ENCODE data around the gene BRINP1. TPM values are rescaled to one million over a fixed set of nuclear protein-coding genes. Genes with fewer than 3 reads are reported as not detected.

BRINP1 gene
- total RNA-seq, 6 donors from 2014 or later: 0.30 to 10.9 (median 0.72) TPM; not detected in 1

DNA sequence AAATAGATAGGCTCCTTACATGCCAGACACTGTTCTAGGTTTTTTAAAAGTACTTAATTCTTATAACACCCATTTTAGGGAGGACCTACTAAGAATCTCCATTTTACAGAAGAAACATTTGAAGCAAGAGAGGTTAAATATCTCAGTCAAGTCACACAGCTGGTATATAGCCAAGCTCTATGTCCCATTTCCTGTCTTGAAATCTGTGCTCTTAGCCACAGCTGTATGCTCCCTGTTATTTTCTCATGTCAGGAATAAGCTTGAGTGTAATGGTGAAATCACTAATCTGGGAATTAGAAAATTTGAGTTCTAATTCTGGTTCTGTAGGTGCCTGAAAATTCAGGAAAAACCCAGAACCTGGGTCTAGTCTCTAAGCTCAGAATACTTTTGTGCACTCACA, 208.7 kb downstream of the BRINP1 start:
- DNase-seq (no peak), ATAC-seq (ENCODE audit: low FRiP score in 2 of 2) (no peak)
- Histone ChIP-seq H3K4me3 (no peak overlapping the region), H3K36me3 (no peaks in the 10 kb centered on the region), H3K9me3 (no peaks in the 10 kb centered on the region), H3K27ac (no peak overlapping the region), H3K4me1 (no peaks in the 10 kb centered on the region), H3K27me3 (no peaks in the 10 kb centered on the region)
- TF ChIP-seq POLR2AphosphoS5 (IDR thresholded peaks at IDR 0.05) (no peak), CTCF (IDR thresholded peaks at IDR 0.05) (no peak), POLR2A (IDR thresholded peaks at IDR 0.05) (no peak), EP300 (IDR thresholded peaks at IDR 0.05) (no peak)

DNA sequence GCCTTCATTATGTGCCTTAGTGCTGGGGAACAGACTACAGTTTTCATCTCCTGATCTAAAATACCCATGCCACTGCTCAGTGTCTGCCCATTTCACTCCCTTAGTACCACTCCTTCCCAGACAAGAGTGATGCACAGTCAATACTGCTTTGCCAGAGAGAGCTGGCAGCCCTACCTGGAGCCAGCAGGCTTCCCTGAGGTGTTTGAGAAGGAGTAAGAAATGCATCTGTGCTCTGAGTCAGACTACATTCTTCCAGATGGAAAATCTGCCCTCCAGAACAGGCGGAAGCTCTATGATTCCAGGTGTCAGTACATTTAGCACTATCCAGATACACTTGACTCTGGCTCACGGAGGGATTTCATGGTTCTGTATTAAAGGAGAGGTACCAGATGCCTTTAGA, 209.8 kb downstream of the BRINP1 start:
- Histone ChIP-seq H3K27ac (no peak overlapping the region), H3K9me3 (no peaks in the 10 kb centered on the region), H3K4me1 (no peaks in the 10 kb centered on the region), H3K4me3 (no peak overlapping the region), H3K27me3 (no peaks in the 10 kb centered on the region), H3K36me3 (no peaks in the 10 kb centered on the region)
- 91 to 100% methylated on average over 1 to 2 of the region's 2 CpGs for whole genome bisulfite sequencing, 2 donors
- no peak for ATAC-seq (ENCODE audit: low FRiP score in 2 of 2)
- no peak for TF ChIP-seq CTCF (IDR thresholded peaks at IDR 0.05)
- no peak for DNase-seq

GRCh38 chr9:119157196-119157595, 212.0 kb downstream of the BRINP1 start:
- Histone ChIP-seq H3K4me1 (no peaks in the 10 kb centered on the region), H3K4me3 (no peak overlapping the region), H3K27ac (no peak overlapping the region), H3K36me3 (no peaks in the 10 kb centered on the region), H3K9me3 (no peaks in the 10 kb centered on the region), H3K27me3 (no peaks in the 10 kb centered on the region)
- TF ChIP-seq EP300 (IDR thresholded peaks at IDR 0.05) (no peak), POLR2A (IDR thresholded peaks at IDR 0.05) (no peak), CTCF (IDR thresholded peaks at IDR 0.05) (no peak), POLR2AphosphoS5 (IDR thresholded peaks at IDR 0.05) (no peak)
- DNase-seq: no peak
- 83 to 86% methylated on average over 2 of the region's 2 CpGs for WGBS, 2 donors
- no peak for ATAC-seq (ENCODE audit: low FRiP score in 2 of 2)

- no peak for DNase-seq
- WGBS, 2 donors: 74 to 87% methylated on average over 3 of the region's 3 CpGs
Measured at GRCh38 chr9:119156354-119156753, 212.9 kb downstream of the BRINP1 start.

More at GRCh38 chr9:119156354-119156753, 212.9 kb downstream of the BRINP1 start:
- TF ChIP-seq EP300 (IDR thresholded peaks at IDR 0.05) (no peak), POLR2A (IDR thresholded peaks at IDR 0.05) (no peak), CTCF (IDR thresholded peaks at IDR 0.05) (no peak), POLR2AphosphoS5 (IDR thresholded peaks at IDR 0.05) (no peak)
- H3K4me1 ChIP-seq: no peaks in the 10 kb centered on the region
- no peaks in the 10 kb centered on the region for H3K36me3 ChIP-seq
- no peaks in the 10 kb centered on the region for H3K9me3 ChIP-seq
- H3K4me3 ChIP-seq: no peak overlapping the region
- no peak for ATAC-seq (ENCODE audit: low FRiP score in 2 of 2)
- H3K27ac ChIP-seq: no peak overlapping the region
- H3K27me3 ChIP-seq: no peaks in the 10 kb centered on the region

All from upper lobe of left lung (tissue), 6 donors.